Measurements from ENCODE around the gene FGD2. TPM values are rescaled to one million over a fixed set of nuclear protein-coding genes. Genes with fewer than 3 reads are reported as not detected.

The FGD2 gene
- total and polyA plus RNA-seq, 2 experiments from 2014 or later, result 0.13 to 0.14 TPM

DNA sequence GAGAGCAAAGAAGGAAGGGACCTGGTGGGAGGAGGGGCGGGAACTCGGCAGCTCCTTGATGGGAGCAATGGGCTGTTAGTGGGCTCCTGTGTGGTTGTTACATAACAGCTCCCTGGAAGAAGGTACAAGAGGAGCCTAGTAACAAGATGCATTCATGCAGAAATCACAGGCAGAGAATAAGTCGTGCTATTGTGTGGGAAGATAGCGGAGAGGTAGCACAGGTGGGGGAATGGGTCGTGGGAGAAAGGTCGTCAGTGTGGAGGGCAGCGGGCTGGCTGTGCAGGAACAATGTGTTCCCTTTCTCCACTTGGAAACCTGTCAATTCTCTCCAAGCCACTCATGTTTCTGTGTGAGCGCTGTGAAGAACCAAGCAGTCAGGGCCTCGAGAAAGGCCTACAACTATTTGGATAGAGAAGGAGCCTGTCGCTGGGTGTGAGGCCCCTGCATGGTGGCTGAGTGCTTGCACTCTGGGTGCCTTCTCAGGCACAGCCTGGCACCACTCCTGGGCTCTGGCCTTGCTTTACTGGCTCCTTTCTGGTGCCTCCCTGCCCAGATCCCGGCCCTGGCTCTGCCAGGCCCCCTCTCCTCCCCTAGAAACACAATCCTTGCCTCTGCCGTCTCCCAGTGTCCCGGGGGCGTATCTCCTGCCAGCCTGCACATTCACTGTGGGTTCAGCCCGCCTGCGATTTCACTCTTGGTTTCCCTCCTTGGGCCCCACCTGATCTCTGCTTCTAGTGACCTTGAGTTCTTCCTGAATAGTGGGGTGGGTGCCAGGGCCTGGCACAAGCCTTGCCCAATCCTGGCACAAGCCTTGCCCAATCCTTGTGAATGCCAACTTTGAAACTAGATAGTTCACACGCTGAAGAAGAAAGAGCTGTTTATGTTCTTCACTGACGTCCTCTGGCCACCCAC is 7.4 kb upstream of the FGD2 start (continued):
- TF ChIP-seq REST (IDR thresholded peaks at IDR 0.05; ENCODE audit: unreplicated experiment), result no peak
- no peak for TF ChIP-seq CREB1 (CRISPR knock-in tag; IDR thresholded peaks at IDR 0.05; ENCODE audit: low read depth)
- TF ChIP-seq, protein P1, sequence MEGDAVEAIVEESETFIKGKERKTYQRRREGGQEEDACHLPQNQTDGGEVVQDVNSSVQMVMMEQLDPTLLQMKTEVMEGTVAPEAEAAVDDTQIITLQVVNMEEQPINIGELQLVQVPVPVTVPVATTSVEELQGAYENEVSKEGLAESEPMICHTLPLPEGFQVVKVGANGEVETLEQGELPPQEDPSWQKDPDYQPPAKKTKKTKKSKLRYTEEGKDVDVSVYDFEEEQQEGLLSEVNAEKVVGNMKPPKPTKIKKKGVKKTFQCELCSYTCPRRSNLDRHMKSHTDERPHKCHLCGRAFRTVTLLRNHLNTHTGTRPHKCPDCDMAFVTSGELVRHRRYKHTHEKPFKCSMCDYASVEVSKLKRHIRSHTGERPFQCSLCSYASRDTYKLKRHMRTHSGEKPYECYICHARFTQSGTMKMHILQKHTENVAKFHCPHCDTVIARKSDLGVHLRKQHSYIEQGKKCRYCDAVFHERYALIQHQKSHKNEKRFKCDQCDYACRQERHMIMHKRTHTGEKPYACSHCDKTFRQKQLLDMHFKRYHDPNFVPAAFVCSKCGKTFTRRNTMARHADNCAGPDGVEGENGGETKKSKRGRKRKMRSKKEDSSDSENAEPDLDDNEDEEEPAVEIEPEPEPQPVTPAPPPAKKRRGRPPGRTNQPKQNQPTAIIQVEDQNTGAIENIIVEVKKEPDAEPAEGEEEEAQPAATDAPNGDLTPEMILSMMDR (conservative IDR thresholded peaks at IDR 0.05; ENCODE audit: low read depth in 2 of 2), result no peak
- TF ChIP-seq JUNB (IDR thresholded peaks at IDR 0.05; ENCODE audit: unreplicated experiment), result no peak

DNA sequence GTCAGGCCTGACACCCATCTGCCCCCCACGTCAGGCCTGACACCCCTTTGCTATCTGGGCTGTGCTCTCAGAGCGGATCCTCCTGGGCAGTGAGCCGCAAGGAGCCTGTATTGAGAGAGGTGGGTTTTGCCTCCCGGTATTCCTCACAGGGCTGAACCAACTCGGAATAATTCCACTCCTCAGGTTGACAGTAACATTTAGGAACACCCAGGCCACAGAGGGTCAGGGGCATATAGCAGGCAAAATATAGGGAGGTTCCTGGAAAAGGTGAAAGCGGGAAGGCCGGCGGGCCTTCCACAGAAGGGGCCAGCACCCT is 6.8 kb upstream of the FGD2 start:
- H3K4me3 ChIP-seq, result no peak overlapping the region
- TF ChIP-seq, protein P2, sequence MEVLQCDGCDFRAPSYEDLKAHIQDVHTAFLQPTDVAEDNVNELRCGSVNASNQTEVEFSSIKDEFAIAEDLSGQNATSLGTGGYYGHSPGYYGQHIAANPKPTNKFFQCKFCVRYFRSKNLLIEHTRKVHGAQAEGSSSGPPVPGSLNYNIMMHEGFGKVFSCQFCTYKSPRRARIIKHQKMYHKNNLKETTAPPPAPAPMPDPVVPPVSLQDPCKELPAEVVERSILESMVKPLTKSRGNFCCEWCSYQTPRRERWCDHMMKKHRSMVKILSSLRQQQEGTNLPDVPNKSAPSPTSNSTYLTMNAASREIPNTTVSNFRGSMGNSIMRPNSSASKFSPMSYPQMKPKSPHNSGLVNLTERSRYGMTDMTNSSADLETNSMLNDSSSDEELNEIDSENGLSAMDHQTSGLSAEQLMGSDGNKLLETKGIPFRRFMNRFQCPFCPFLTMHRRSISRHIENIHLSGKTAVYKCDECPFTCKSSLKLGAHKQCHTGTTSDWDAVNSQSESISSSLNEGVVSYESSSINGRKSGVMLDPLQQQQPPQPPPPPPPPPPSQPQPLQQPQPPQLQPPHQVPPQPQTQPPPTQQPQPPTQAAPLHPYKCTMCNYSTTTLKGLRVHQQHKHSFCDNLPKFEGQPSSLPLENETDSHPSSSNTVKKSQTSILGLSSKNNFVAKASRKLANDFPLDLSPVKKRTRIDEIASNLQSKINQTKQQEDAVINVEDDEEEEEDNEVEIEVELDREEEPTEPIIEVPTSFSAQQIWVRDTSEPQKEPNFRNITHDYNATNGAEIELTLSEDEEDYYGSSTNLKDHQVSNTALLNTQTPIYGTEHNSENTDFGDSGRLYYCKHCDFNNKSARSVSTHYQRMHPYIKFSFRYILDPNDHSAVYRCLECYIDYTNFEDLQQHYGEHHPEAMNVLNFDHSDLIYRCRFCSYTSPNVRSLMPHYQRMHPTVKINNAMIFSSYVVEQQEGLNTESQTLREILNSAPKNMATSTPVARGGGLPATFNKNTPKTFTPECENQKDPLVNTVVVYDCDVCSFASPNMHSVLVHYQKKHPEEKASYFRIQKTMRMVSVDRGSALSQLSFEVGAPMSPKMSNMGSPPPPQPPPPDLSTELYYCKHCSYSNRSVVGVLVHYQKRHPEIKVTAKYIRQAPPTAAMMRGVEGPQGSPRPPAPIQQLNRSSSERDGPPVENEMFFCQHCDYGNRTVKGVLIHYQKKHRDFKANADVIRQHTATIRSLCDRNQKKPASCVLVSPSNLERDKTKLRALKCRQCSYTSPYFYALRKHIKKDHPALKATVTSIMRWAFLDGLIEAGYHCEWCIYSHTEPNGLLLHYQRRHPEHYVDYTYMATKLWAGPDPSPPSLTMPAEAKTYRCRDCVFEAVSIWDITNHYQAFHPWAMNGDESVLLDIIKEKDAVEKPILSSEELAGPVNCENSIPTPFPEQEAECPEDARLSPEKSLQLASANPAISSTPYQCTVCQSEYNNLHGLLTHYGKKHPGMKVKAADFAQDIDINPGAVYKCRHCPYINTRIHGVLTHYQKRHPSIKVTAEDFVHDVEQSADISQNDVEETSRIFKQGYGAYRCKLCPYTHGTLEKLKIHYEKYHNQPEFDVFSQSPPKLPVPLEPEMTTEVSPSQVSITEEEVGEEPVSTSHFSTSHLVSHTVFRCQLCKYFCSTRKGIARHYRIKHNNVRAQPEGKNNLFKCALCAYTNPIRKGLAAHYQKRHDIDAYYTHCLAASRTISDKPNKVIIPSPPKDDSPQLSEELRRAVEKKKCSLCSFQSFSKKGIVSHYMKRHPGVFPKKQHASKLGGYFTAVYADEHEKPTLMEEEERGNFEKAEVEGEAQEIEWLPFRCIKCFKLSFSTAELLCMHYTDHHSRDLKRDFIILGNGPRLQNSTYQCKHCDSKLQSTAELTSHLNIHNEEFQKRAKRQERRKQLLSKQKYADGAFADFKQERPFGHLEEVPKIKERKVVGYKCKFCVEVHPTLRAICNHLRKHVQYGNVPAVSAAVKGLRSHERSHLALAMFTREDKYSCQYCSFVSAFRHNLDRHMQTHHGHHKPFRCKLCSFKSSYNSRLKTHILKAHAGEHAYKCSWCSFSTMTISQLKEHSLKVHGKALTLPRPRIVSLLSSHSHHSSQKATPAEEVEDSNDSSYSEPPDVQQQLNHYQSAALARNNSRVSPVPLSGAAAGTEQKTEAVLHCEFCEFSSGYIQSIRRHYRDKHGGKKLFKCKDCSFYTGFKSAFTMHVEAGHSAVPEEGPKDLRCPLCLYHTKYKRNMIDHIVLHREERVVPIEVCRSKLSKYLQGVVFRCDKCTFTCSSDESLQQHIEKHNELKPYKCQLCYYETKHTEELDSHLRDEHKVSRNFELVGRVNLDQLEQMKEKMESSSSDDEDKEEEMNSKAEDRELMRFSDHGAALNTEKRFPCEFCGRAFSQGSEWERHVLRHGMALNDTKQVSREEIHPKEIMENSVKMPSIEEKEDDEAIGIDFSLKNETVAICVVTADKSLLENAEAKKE (CRISPR knock-in tag; IDR thresholded peaks at IDR 0.05), result no peak
- no peak for TF ChIP-seq POLR2AphosphoS5 (IDR thresholded peaks at IDR 0.05; ENCODE audit: low read depth)
- no peak for TF ChIP-seq STAT1 (IDR thresholded peaks at IDR 0.05; ENCODE audit: unreplicated experiment)
- TF ChIP-seq REST (IDR thresholded peaks at IDR 0.05; ENCODE audit: unreplicated experiment), result no peak
- TF ChIP-seq ZNF114 (CRISPR knock-in tag; IDR thresholded peaks at IDR 0.05), result no peak

More for the DNA sequence above, 6.8 kb upstream of the FGD2 start:
- Histone ChIP-seq H2AFZ (peak overlapping the region; percentile 86; the same call in 1 of the 2 replicates), H3K4me1 (ENCODE audit: insufficient read depth) (no peaks in the 10 kb centered on the region), H3K79me2 (replicated peaks; ENCODE audit: insufficient read depth) (no peaks in the 10 kb centered on the region), H4K20me1 (replicated peaks; ENCODE audit: insufficient read depth) (no peaks in the 10 kb centered on the region), H3K9me2 (ENCODE audit: insufficient read depth) (no peaks in the 10 kb centered on the region), H3K36me3 (ENCODE audit: insufficient read depth) (no peaks in the 10 kb centered on the region), H3K4me2 (no peak overlapping the region), H3K27ac (ENCODE audit: low read depth) (no peak overlapping the region), H3K27me3 (ENCODE audit: insufficient read depth) (no peaks in the 10 kb centered on the region), H3F3A (replicated peaks; ENCODE audit: low read depth) (no peaks in the 10 kb centered on the region)
- no peak overlapping the region for H3K4me3 Mint-ChIP-seq
- H3K4me1 Mint-ChIP-seq, result peaks cover 25% of the 10 kb centered on the region
- no peak for DNase-seq (ENCODE audit: low spot score)
- ATAC-seq, result no peak
- no peaks in the 10 kb centered on the region for H3K9me3 Mint-ChIP-seq
- H3K27ac Mint-ChIP-seq, result peak overlapping the region; percentile 63; the same call in 1 of the 2 replicates
- peaks cover 22% of the 10 kb centered on the region for H3K27me3 Mint-ChIP-seq (ENCODE audit: insufficient read depth, low read depth, poor library complexity)
- no peaks in the 10 kb centered on the region; the same call in 2 of the 3 replicates for H3K36me3 Mint-ChIP-seq (ENCODE audit: low read depth)
